C1 segment of cervical spinal cord (tissue), 14 donors: ENCODE measurements around the gene ZNF534.
A peak's percentile ranks its signal among the peaks of the same experiment; 100 is the strongest.
"Not testable (repeated sequence)": the region's sequence is repeated elsewhere in the genome, so short reads cannot be mapped to it uniquely, and the experiment has no call there.

ENCODE experiments used
- DNase-seq, 14 donors: peaks; one replicate each; lab custom pipeline; 2025; lab: John Stamatoyannopoulos, UW

Gene ZNF534

DNA sequence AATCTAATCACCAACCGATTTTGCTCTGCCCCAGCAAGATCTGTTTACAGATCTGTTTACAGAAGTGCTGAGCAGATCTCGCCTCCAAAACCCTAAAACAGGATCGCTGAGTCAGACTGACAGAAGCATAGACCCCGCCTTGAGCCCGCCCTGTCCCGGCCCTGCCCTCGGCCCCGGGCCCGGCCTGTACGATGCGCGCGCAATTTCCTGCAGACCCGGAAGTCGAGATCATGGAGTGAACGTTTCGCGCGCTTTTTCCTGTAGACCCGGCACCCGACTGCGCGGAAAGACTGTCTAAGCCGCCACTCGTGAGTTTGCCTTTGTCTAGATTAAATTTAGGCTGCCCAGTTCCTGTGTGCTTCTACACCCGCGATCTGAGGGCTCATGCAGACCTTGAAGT, at the start of gene ZNF534:
Gene ZNF534 (plus strand): TSS at position 212 of the 400 bp plus-strand sequence. CDS start 2,327 bp downstream, outside the sequence.
- DNase-seq, result no peak

DNA sequence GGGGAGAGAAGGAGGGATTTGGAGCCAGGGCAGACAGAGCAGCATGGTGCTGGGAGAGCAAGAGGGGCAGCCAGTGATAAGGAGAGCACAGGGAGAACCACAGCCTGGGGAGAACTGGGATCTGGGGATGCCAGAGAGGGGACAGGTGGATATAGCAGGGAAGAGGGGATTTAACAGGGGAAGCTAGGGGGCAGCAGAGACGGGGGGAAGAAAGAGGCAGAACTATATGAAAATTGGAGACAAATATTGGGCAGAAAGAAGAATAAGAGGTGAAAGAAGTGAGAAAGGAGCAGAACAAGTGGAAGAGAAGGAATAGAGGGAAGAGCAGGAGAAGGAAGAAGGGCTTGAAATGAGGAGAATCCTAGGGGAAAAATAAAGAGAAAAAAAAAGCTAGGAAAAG, 37.8 kb upstream of the ZNF534 start:
- DNase-seq, result no peak

DNA sequence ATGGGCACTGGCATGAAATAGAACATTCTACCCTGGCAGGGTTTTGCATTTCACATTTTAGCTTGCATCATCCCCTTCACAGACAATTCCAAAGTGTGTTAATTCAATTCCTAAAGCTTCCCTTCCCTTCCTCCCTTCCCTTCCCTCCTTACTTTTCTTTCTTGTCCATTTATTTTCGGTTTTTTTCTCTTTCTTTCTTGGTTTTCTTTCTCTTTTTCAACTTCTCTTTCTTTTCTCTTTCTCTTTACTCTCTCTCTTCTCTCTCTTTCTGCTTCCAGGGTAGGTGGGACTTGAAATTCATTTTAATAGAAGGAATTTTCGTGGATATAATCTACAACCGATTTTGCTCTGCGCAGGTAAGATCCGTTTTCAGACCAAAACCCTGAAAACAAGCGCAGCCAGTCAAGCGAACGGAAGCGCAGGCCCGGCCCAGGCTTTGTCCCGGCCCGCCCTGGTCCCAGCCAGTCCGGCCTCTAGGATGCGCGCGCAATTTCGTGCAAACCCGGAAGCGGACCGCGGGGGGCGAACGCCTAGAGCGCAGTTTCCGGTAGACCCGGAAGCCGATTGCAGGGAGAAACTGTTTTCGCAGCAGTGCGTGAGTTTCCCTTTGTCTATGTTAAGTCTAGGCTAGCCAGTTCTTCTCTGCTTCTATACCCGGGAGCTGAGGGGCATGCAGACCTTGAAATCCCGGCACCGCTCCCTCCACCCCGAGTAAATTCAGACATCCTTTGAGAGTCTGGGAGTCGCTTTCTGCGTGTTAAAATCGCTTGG, 31.5 kb upstream of the ZNF534 start, which contains the start of gene ZNF528:
Gene ZNF528 (plus strand): TSS at position 540 of the 771 bp plus-strand sequence. CDS start 4,165 bp downstream, outside the sequence.
- peak; percentile 58 to 96 (median 86) for DNase-seq

DNA sequence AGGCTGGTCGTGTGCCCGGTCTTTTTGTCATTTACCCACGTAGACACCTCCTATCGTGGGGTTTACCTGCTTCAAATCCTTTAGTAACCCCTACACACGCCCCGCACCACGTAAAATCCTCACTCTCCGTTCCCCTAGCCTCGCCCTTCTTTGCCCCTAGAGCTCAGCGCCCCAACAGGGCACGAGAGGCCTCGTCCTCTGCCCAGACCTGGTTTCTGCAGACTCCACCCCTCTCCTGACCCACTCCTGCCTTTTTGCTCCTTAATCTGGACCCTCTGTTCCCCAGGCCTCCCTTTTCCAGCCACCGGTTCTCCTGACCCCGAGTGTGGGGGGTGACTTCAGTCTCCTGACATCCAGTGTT, 30.9 kb upstream of the ZNF534 start:
- no peak for DNase-seq

DNA sequence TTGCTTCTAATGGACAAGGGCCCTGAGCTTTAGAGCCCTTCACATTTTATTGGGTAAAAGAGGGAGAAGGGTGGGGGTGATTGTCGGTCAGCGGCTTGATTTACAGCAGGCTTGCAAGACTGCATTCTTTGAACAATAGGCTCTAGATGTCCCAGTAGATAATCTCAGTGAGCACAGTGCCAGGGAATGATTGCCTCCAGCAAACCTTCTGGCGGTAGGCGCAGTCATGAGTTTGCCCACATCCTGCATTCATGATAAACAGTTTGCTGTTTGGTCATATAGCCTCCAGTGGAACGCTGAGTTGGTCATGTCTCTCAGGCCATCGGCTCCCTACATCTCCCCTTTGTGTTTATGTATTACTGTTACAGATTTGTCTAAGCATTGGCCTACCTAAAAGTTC, 18.7 kb upstream of the ZNF534 start:
- DNase-seq, result no peak

GRCh38 chr19:52415711-52416110, 13.2 kb upstream of the ZNF534 start:
- DNase-seq, result no peak

DNA sequence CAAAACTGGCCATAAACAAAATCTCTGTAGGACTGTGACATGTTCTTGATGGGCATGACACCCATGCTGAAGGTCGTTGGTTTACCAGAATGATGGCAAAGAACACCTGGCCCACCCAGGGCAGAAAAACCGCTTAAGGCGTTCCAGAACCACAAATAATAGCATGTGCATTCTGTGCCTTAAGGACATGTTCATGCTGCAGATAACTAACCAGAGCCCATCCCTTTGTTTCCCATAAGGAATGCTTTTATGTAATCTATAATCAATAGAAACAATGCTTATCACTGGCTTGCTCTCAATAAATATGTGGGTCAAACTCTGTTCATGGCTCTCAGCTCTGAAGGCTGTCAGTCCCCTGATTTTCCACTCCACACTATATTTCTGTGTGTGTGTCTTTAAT, 13.2 kb downstream of the ZNF534 start:
- no peak for DNase-seq

DNA sequence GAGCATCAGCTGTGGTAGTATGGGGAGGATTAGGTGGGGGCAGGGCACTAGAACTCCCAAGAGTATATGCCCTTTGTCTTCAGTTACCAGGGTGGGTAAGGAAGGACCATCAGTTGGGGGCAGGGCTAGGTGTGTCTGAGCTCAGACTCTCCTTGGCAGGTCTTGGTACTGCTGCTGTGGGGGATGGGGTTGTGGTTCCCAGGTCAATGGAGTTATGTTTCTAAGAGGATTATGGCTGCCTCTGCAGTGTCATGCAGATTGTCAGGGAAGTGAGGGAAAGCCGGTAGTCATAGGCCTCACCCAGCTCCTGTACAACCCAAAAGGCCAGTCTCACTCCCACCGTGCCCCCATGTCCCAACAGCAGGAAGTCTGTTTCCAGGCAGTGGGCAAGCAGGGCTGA, 15.6 kb downstream of the ZNF534 start:
- DNase-seq, result no peak

- no peak for DNase-seq
These were observed 22.3 kb downstream of the ZNF534 start for GRCh38 chr19:52451241-52451640.

DNA sequence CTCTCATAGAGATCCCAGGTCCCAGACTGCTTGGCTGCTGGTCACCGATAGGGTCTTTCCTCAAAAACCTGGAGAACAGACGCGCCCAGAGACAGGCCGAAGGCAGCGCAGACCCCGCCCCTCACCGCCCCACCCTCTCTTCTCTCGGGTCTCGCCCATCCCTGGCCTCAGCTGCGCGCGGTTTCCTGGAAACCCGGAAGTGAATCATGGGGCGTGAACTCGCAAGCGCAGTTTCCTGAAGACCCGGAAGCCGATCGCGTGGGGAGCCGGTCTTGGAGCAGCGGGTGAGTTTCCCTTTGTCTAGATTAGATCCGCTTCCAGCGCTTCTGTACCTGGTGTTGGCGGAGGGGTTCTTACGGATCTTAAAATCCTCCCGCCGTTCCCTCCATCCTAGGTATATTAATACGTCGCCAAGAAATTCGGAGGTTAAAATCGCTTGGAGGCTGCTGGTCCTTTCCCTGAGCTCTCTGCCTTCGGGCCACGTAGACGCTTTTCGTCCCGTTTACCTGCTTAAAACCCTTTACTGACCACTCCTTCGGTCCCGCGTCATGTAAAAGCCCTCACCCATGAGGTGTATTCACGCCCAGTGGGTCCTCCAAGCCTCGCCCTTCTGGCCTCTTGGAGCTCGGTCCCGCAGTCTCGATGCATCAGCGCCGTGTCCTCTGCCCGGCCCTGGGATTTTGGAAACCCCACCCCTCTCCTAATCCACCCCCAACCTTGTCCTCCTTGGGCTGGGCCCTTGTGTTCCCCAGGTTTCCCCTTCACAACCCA, 24.6 kb downstream of the ZNF534 start, which contains the start of gene ZNF578:
Gene ZNF578 (plus strand): TSS at position 230 of the 771 bp plus-strand sequence. CDS start 48,293 bp downstream, outside the sequence.
- peak in 13 of 14 donors; percentile 11 to 81 (median 45) for DNase-seq

DNA sequence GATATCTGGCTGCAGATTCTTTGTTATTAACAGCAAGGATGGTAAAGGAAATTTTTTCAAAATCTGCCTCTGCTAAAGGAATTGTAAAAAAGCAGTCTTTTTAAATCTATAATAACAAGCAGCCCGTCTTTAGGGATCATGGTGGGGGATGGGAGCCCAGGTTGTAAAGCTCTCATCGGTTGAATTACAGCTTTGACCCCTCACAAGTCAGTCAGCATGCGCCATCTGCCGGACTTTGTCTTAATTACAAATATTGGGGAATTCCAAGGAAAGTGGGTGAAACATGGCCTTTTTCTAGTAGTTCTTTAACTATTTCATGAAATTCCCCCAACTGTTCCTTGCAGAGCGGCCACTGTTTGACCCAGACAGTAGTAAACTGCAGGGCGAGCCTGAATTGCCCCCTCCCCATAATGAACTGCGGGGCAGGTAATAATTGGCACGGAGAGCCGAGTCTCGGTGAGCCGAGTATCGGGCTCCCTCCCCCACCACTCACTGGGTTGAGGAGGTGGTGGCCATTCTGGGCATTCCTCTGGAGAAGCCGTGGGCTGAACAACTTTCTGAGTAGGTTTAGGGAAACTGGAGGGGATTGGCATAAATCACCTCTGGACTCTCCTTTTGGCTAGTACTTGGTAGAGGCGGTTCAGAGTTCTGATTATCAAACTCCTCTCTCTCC, 36.0 kb downstream of the ZNF534 start:
- no peak for DNase-seq

GRCh38 chr19:52473655-52474350, 44.9 kb downstream of the ZNF534 start:
- DNase-seq, result no peak

- no peak for DNase-seq
These were observed 45.6 kb downstream of the ZNF534 start for GRCh38 chr19:52474351-52475127.

DNA sequence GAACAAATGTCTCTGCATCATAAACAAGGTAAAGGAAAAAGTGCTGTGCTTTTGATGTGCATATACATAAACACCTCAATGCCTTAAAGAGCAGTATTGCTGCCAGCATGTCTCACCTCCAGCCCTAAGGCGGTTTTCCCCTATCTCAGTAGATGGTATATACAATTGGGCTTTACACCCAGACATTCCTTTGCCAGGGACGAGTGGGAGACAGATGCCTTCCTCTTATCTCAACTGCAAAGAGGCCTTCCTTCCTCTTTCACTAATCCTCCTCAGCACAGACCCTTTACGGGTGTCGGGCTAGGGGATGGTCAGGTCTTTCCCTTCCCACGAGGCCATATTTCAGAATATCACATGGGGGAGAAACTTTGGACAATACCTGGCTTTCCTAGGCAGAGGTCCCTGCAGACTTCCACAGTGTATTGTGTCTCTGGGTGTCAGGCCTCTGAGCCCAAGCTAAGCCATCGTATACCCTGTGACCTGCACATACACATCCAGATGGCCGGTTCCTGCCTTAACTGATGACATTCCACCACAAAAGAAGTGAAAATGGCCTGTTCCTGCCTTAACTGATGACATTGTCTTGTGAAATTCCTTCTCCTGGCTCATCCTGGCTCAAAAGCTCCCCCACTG, 55.3 kb downstream of the ZNF534 start:
- not testable (repeated sequence) for DNase-seq

GRCh38 chr19:52485064-52485463, 56.1 kb downstream of the ZNF534 start:
- not testable (repeated sequence) for DNase-seq

DNA sequence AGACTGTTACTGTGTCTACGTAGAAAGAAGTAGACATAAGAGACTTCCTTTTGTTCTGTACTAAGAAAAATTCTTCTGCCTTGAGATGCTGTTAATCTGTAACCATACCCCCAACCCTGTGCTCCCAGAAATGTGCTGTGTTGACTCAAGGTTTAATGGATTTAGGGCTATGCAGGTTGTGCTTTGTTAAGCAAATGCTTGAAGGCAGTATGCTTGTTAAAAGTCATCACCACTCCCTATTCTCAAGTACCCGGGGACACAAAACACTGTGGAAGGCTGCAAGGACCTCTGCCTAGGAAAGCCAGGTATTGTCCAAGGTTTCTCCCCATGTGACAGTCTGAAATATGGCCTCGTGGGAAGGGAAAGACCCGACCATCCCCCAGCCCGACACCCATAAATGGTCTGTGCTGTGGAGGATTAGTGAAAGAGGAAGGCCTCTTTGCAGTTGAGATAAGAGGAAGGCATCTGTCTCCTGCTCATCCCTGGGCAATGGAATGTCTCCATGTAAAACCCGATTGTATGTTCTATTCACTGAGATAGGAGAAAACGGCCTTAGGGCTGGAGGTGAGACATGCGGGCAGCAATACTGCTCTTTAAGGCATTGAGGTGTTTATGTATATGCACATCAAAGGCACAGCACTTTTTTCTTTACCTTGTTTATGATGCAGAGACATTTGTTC, 56.8 kb downstream of the ZNF534 start:
- not testable (repeated sequence) for DNase-seq

DNA sequence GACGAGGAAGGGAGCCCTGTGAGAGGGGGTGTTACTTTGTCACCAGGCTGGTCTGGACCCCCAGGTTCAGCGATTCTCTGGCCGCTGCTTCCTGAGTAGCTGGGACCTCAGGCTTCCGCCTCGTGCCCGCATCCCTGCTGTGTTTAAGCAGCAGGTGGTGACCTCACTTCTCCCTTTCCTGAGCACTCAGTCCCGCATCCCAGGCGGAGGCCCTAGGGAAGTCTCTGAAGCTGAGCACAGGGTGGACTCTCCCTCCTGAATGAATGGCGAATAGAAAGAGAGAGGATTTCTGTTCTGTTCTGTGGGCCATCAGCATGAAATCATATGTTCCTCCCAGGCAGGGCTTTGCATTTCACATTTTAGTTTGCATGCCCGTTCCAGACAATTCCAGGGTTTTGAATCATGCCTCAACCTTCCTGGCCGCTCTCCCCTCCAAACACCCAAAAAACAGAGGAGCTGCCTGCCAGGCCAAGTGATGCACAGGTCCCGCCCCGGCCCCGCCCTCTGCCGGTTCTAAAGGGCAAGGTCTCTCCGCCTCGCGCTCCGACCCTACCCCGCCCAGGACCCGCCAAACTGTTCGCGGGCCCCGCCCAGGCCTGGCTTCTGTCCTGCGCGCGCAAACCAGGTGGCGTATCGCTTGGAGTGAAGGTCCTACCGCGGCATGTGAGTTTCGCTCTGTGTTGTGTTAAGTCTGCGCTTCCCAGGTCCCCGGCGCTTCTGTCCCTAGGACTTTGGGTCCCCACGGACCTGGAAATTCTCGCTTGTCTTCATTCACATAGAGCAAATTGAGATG, 63.4 kb downstream of the ZNF534 start:
- DNase-seq, result no peak

DNA sequence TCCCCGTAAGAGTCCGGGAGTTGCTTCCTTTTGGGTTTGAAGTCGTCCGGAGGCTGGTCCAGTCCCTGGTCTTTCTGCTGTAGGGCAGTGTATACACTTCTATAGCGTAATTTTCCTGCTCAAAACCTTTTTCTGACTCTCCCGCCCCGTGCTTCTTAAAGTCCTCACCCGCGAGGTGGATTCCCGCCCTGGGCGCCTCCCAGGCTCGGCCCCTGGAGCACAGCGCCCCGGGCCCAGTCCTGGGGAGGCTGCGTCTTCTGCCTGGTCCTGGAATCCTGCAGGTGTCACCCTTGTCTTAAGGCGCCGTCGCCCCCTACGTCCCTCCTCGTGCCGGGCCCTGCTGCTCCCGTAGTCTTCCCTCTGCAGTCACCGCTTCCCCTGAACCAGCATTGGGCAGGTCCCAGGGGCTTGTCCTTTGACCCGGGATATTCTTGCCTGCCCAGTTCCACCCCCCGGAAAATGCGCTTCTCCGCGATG, 64.1 kb downstream of the ZNF534 start:
- DNase-seq, result no peak

GRCh38 chr19:52494518-52494917, 65.6 kb downstream of the ZNF534 start:
- no peak for DNase-seq
